ENCODE measurements around the gene GRIA4.
"Not testable (repeated sequence)": the region's sequence is repeated elsewhere in the genome, so short reads cannot be mapped to it uniquely, and the experiment has no call there.

The GRIA4 gene

DNA sequence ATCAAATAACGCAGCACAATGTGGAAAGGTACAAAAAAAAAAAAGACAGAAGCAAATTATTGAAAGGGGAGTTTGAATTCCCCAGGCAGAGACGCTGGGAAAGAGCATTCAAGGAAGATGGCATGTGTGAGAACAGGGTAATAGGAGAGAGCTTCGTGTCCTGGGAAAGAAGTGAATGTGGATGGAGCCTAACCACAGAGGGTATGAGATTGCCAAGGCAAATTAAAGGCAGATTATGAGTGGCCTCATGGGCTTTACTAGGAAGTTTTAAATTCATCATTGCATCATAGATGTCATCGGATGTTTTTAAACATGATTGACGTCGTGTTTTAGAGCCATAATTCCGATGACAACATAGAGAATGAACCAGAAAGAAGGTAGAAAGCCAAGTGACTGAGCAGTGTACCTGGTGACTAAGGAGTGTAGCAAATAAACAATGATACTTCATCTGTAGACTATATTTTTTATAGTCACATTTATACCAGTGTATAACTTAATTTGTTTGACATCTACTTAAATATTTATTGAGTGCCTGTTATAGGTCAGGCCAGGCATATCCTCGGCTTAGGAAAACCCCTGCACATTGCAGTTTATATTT lies 260.7 kb downstream of the GRIA4 start:
- Histone ChIP-seq H3K27me3 (ENCODE audit: low read length) (no peaks in the 10 kb centered on the region), H3K9me2 (replicated peaks; ENCODE audit: insufficient read depth, low read length) (no peaks in the 10 kb centered on the region), H3K79me2 (ENCODE audit: insufficient read depth, low read length) (no peaks in the 10 kb centered on the region), H3F3A (ENCODE audit: insufficient read depth) (no peaks in the 10 kb centered on the region), H3K9ac (ENCODE audit: low read length) (no peak overlapping the region), H2AFZ (ENCODE audit: low read depth, low read length, severe bottlenecking) (no peak overlapping the region), H4K20me1 (ENCODE audit: low read depth, low read length) (no peaks in the 10 kb centered on the region), H3K27ac (ENCODE audit: low read depth, low read length) (no peak overlapping the region), H3K9me3 (ENCODE audit: insufficient read depth, low read length) (no peaks in the 10 kb centered on the region), H3K4me3 (ENCODE audit: insufficient read depth, low read length, poor library complexity, severe bottlenecking) (no peak overlapping the region), H3K36me3 (ENCODE audit: low read length) (no peaks in the 10 kb centered on the region), H3K4me2 (ENCODE audit: low read depth, low read length, poor library complexity, severe bottlenecking) (no peak overlapping the region)
- TF ChIP-seq, protein P1, sequence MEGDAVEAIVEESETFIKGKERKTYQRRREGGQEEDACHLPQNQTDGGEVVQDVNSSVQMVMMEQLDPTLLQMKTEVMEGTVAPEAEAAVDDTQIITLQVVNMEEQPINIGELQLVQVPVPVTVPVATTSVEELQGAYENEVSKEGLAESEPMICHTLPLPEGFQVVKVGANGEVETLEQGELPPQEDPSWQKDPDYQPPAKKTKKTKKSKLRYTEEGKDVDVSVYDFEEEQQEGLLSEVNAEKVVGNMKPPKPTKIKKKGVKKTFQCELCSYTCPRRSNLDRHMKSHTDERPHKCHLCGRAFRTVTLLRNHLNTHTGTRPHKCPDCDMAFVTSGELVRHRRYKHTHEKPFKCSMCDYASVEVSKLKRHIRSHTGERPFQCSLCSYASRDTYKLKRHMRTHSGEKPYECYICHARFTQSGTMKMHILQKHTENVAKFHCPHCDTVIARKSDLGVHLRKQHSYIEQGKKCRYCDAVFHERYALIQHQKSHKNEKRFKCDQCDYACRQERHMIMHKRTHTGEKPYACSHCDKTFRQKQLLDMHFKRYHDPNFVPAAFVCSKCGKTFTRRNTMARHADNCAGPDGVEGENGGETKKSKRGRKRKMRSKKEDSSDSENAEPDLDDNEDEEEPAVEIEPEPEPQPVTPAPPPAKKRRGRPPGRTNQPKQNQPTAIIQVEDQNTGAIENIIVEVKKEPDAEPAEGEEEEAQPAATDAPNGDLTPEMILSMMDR (IDR thresholded peaks at IDR 0.05; ENCODE audit: insufficient read depth, low read length, poor library complexity, severe bottlenecking): no peak
- no peak for TF ChIP-seq EZH2phosphoT487 (conservative IDR thresholded peaks at IDR 0.05; ENCODE audit: low read length)

DNA sequence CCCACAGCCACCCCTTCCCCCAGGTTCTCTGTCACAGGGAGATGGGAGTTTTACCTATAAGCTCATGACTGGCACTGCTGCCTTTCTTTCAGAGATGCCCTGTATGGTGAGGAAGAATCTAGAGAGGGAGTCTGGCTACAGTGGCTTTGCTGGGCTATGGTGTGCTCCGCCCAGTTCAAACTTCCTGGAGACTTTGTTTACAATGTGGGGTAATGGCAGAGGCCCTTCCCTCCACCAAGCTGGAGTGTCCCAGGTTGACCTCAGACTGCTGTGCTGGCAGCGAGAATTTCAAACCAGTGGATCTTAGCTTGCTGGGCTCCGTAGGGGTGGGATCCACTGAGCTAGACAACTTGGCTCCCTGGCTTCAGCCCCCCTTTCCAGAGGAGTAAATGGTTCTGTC lies 268.6 kb downstream of the GRIA4 start:
- Histone ChIP-seq H3K27me3 (ENCODE audit: low read length) (no peaks in the 10 kb centered on the region), H3F3A (ENCODE audit: insufficient read depth) (no peaks in the 10 kb centered on the region), H3K27ac (ENCODE audit: low read depth, low read length) (no peak overlapping the region), H2AFZ (ENCODE audit: low read depth, low read length, severe bottlenecking) (no peak overlapping the region), H3K36me3 (ENCODE audit: low read length) (no peaks in the 10 kb centered on the region), H3K79me2 (ENCODE audit: insufficient read depth, low read length) (no peaks in the 10 kb centered on the region), H3K9me2 (replicated peaks; ENCODE audit: insufficient read depth, low read length) (no peaks in the 10 kb centered on the region), H3K9ac (ENCODE audit: low read length) (no peak overlapping the region), H3K4me2 (ENCODE audit: low read depth, low read length, poor library complexity, severe bottlenecking) (no peak overlapping the region), H3K4me3 (ENCODE audit: insufficient read depth, low read length, poor library complexity, severe bottlenecking) (no peak overlapping the region), H3K9me3 (ENCODE audit: insufficient read depth, low read length) (no peaks in the 10 kb centered on the region), H4K20me1 (ENCODE audit: low read depth, low read length) (no peaks in the 10 kb centered on the region)
- no peak for TF ChIP-seq EZH2phosphoT487 (conservative IDR thresholded peaks at IDR 0.05; ENCODE audit: low read length)
- TF ChIP-seq, protein P1 (IDR thresholded peaks at IDR 0.05; ENCODE audit: insufficient read depth, low read length, poor library complexity, severe bottlenecking): no peak

DNA sequence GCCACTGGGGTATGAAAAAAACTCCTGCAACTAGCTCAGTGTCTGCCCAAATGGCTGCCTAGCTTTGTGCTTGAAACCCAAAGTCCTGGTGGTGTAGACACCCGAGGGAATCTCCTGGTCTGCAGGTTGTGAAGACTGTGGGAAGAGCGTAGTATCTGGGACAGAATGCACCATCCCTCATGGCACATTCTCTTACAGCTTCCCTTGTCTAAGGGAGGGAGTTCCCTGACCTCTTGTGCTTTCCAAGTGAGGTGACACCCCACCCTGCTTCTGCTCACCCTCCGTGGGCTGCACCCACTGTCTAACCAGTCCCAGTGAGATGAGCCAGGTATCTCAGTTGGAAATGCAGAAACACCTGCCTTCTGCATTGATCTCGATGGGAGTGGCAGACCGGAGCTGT lies 269.1 kb downstream of the GRIA4 start:
- not testable (repeated sequence) for H3K9me2 ChIP-seq (replicated peaks; ENCODE audit: insufficient read depth, low read length); H3K27me3 ChIP-seq (ENCODE audit: low read length); H3K36me3 ChIP-seq (ENCODE audit: low read length); H3K4me2 ChIP-seq (ENCODE audit: low read depth, low read length, poor library complexity, severe bottlenecking); H3K4me3 ChIP-seq (ENCODE audit: insufficient read depth, low read length, poor library complexity, severe bottlenecking); H3F3A ChIP-seq (ENCODE audit: insufficient read depth); H3K9me3 ChIP-seq (ENCODE audit: insufficient read depth, low read length); H3K9ac ChIP-seq (ENCODE audit: low read length); H4K20me1 ChIP-seq (ENCODE audit: low read depth, low read length); H2AFZ ChIP-seq (ENCODE audit: low read depth, low read length, severe bottlenecking); H3K27ac ChIP-seq (ENCODE audit: low read depth, low read length); H3K79me2 ChIP-seq (ENCODE audit: insufficient read depth, low read length)

DNA sequence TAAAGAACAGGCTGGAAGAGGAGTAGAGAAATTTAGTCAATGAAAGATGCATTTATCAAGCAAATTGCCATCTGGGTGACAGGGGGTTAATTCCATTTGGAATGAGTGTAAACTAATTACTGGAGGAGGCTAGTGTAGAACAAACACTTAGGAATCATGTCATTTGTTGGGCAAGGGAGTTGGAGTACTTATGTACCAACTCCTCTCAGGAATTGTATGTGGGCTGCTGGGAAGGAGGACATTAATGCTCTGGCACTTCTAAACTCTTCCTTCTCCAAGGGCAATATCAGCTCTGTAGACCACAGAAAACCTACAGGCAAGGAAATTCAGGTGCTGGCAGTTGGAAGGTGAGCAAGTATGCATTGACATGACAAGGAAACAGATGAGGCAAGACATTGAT lies 271.2 kb downstream of the GRIA4 start:
- Histone ChIP-seq H3K4me3 (ENCODE audit: insufficient read depth, low read length, poor library complexity, severe bottlenecking) (no peak overlapping the region), H3K27me3 (ENCODE audit: low read length) (no peaks in the 10 kb centered on the region), H2AFZ (ENCODE audit: low read depth, low read length, severe bottlenecking) (no peak overlapping the region), H3K36me3 (ENCODE audit: low read length) (no peaks in the 10 kb centered on the region), H3K4me2 (ENCODE audit: low read depth, low read length, poor library complexity, severe bottlenecking) (no peak overlapping the region), H4K20me1 (ENCODE audit: low read depth, low read length) (no peaks in the 10 kb centered on the region), H3K9me3 (ENCODE audit: insufficient read depth, low read length) (no peaks in the 10 kb centered on the region), H3F3A (ENCODE audit: insufficient read depth) (no peaks in the 10 kb centered on the region), H3K79me2 (ENCODE audit: insufficient read depth, low read length) (no peaks in the 10 kb centered on the region), H3K27ac (ENCODE audit: low read depth, low read length) (no peak overlapping the region), H3K9ac (ENCODE audit: low read length) (no peak overlapping the region), H3K9me2 (replicated peaks; ENCODE audit: insufficient read depth, low read length) (no peaks in the 10 kb centered on the region)
- TF ChIP-seq, protein P1 (IDR thresholded peaks at IDR 0.05; ENCODE audit: insufficient read depth, low read length, poor library complexity, severe bottlenecking): no peak
- TF ChIP-seq EZH2phosphoT487 (conservative IDR thresholded peaks at IDR 0.05; ENCODE audit: low read length): no peak
